ENCODE results near the gene BAD. TPM values are rescaled to one million over a fixed set of nuclear protein-coding genes. Genes with fewer than 3 reads are reported as not detected.

The BAD gene
- total RNA-seq, 1 donor from 2014 or later: 43.6 TPM

- H3K27ac Mint-ChIP-seq (ENCODE audit: unreplicated experiment): no peak overlapping the region
- peaks cover 11% of the 10 kb centered on the region for H3K4me1 Mint-ChIP-seq (ENCODE audit: low read depth, unreplicated experiment)
- H3K79me2 ChIP-seq (ENCODE audit: insufficient read depth, low read length): peaks cover 49% of the 10 kb centered on the region
- no peak overlapping the region for H2AFZ ChIP-seq (ENCODE audit: low read depth, low read length)
- H3K9me3 ChIP-seq (ENCODE audit: insufficient read depth, low read depth, low read length): no peaks in the 10 kb centered on the region
- TF ChIP-seq CTCF (IDR thresholded peaks at IDR 0.05; ENCODE audit: insufficient read depth, low read depth, low read length) (no peak), EZH2 (IDR thresholded peaks at IDR 0.05; ENCODE audit: insufficient read depth, low read length) (no peak)
- peaks cover 31% of the 10 kb centered on the region for H3K4me1 ChIP-seq (ENCODE audit: insufficient read depth, low read length)
- no peaks in the 10 kb centered on the region for H3K27me3 ChIP-seq (ENCODE audit: insufficient read depth, low read length)
- no peak overlapping the region for H3K9ac ChIP-seq (ENCODE audit: low read length)
- H3K4me3 ChIP-seq (ENCODE audit: insufficient read depth, low read depth, low read length): no peak overlapping the region
- no peaks in the 10 kb centered on the region for H3K9me3 Mint-ChIP-seq (ENCODE audit: unreplicated experiment)
- no peaks in the 10 kb centered on the region for H3K27me3 Mint-ChIP-seq (ENCODE audit: low read depth, unreplicated experiment)
- no peak for FAIRE-seq
- no peaks in the 10 kb centered on the region for H3K36me3 ChIP-seq (ENCODE audit: insufficient read depth, low read length)
- peaks cover 32% of the 10 kb centered on the region for H4K20me1 ChIP-seq (ENCODE audit: insufficient read depth, low read length)
- H3K27ac ChIP-seq (ENCODE audit: low read depth, low read length): no peak overlapping the region
- no peak for DNase-seq (ENCODE audit: low read depth)
- H3K36me3 Mint-ChIP-seq (ENCODE audit: low read depth, unreplicated experiment): peaks cover 3% of the 10 kb centered on the region
- H3K4me2 ChIP-seq (ENCODE audit: low read length): no peak overlapping the region
- H3K4me3 Mint-ChIP-seq (ENCODE audit: unreplicated experiment): peak overlapping the region; percentile 67
Observed at GRCh38 chr11:64249038-64249437, 35.4 kb downstream of the BAD start.

- Histone ChIP-seq H3K9me3 (ENCODE audit: insufficient read depth, low read depth, low read length) (no peaks in the 10 kb centered on the region), H3K27ac (ENCODE audit: low read depth, low read length) (no peak overlapping the region), H3K27me3 (ENCODE audit: insufficient read depth, low read length) (no peaks in the 10 kb centered on the region), H2AFZ (ENCODE audit: low read depth, low read length) (no peak overlapping the region), H3K4me1 (ENCODE audit: insufficient read depth, low read length) (peaks cover 33% of the 10 kb centered on the region), H4K20me1 (ENCODE audit: insufficient read depth, low read length) (peaks cover 32% of the 10 kb centered on the region), H3K4me3 (ENCODE audit: insufficient read depth, low read depth, low read length) (no peak overlapping the region), H3K9ac (ENCODE audit: low read length) (no peak overlapping the region), H3K36me3 (ENCODE audit: insufficient read depth, low read length) (peaks cover under 1% of the 10 kb centered on the region), H3K79me2 (ENCODE audit: insufficient read depth, low read length) (peaks cover 49% of the 10 kb centered on the region), H3K4me2 (ENCODE audit: low read length) (no peak overlapping the region)
- Mint-ChIP-seq H3K36me3 (ENCODE audit: low read depth, unreplicated experiment) (peaks cover 5% of the 10 kb centered on the region), H3K9me3 (ENCODE audit: unreplicated experiment) (no peaks in the 10 kb centered on the region), H3K4me1 (ENCODE audit: low read depth, unreplicated experiment) (peaks cover 13% of the 10 kb centered on the region), H3K27ac (ENCODE audit: unreplicated experiment) (no peak overlapping the region), H3K4me3 (ENCODE audit: unreplicated experiment) (peak overlapping the region; percentile 85), H3K27me3 (ENCODE audit: low read depth, unreplicated experiment) (no peaks in the 10 kb centered on the region)
- TF ChIP-seq CTCF (IDR thresholded peaks at IDR 0.05; ENCODE audit: insufficient read depth, low read depth, low read length) (no peak), EZH2 (IDR thresholded peaks at IDR 0.05; ENCODE audit: insufficient read depth, low read length) (no peak)
- DNase-seq (ENCODE audit: low read depth) (no peak), FAIRE-seq (no peak)
Observed at GRCh38 chr11:64248578-64248977, 35.9 kb downstream of the BAD start.

GRCh38 chr11:64247729-64248531 lies 36.5 kb downstream of the BAD start:
- Histone ChIP-seq H4K20me1 (ENCODE audit: insufficient read depth, low read length) (peaks cover 32% of the 10 kb centered on the region), H3K9ac (ENCODE audit: low read length) (peak overlapping the region; percentile 81), H3K36me3 (ENCODE audit: insufficient read depth, low read length) (peaks cover 3% of the 10 kb centered on the region), H2AFZ (ENCODE audit: low read depth, low read length) (peak overlapping the region; percentile 61), H3K79me2 (ENCODE audit: insufficient read depth, low read length) (peaks cover 49% of the 10 kb centered on the region), H3K4me3 (ENCODE audit: insufficient read depth, low read depth, low read length) (peak overlapping the region; percentile 73), H3K27ac (ENCODE audit: low read depth, low read length) (no peak overlapping the region), H3K27me3 (ENCODE audit: insufficient read depth, low read length) (no peaks in the 10 kb centered on the region), H3K4me2 (ENCODE audit: low read length) (peak overlapping the region; percentile 98), H3K4me1 (ENCODE audit: insufficient read depth, low read length) (peaks cover 33% of the 10 kb centered on the region), H3K9me3 (ENCODE audit: insufficient read depth, low read depth, low read length) (no peaks in the 10 kb centered on the region)
- no peaks in the 10 kb centered on the region for H3K9me3 Mint-ChIP-seq (ENCODE audit: unreplicated experiment)
- H3K27ac Mint-ChIP-seq (ENCODE audit: unreplicated experiment): peak overlapping the region; percentile 83
- no peak for FAIRE-seq
- TF ChIP-seq EZH2 (IDR thresholded peaks at IDR 0.05; ENCODE audit: insufficient read depth, low read length) (no peak), CTCF (IDR thresholded peaks at IDR 0.05; ENCODE audit: insufficient read depth, low read depth, low read length) (no peak)
- H3K36me3 Mint-ChIP-seq (ENCODE audit: low read depth, unreplicated experiment): peaks cover 9% of the 10 kb centered on the region
- H3K4me3 Mint-ChIP-seq (ENCODE audit: unreplicated experiment): peak overlapping the region; percentile 85
- H3K4me1 Mint-ChIP-seq (ENCODE audit: low read depth, unreplicated experiment): peaks cover 20% of the 10 kb centered on the region
- DNase-seq (ENCODE audit: low read depth): no peak
- H3K27me3 Mint-ChIP-seq (ENCODE audit: low read depth, unreplicated experiment): no peaks in the 10 kb centered on the region

Data from astrocyte (in vitro differentiated cells and primary cell).